Ovary (tissue), 3 donors: ENCODE results near the gene TBC1D14.

ENCODE experiments used
- POLR2A ChIP-seq: fragments of 450-650 bp; IDR thresholded peaks from one replicate; pipeline ENCODE4 v1.6.1; 2017; ENCODE audit warnings: antibody characterized with exemption, mild to moderate bottlenecking, moderate library complexity
- TF ChIP-seq, protein P1 (sequence below), 3 donors: fragments of 450-650 bp in 2 of 3; fragments of 200-600 bp in 1 of 3; IDR thresholded peaks; one replicate each; pipeline versions ENCODE4 v1.5.1 to v1.8.0; 2016 to 2022; ENCODE audit warnings: antibody characterized with exemption in 3 of 3, mild to moderate bottlenecking in 1 of 3
- donor health status: DM: no; HTN: no; CAD: no.

DNA sequence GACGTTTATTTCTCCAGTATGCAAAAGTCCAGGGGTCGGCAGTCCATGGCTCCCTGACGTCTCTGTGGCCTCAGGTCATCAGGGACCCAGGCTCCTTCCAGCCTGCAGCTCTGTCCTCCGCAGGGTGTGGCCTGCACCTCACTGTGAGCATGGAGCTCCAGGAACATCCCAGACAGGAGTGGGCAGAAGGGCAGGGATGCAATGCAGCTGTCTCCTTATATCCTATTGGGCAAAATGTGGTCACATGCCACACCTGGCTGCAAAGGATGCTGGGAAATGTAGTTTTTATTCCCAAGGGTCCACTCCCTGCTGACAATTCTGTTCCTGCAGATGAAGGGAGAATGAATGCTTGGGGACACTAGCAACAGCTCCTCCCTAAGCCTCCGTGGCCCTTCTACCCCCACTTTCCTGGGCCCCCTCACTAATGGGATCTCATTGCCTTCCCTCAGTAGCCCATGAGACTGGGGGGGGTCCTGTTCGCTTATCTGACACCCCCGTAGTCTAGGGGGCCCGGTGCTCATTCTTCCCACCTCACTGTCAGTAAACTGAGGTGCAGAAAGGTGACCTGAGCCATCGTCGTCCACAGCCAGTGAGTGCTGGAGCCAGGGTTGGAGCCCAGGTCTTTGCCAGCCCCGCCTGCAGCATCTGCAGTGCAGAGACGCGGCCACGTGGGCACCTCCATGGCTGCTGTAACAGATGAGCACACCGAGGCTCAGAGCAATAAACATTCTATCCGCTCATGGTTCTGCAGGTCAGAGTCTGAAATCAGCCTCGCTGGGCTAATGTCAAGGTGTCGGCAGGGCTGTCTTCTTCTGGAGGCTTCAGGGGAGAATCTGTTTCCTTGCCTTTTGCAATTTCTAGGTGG, 164.1 kb downstream of the TBC1D14 start:
- TF ChIP-seq, protein P1, sequence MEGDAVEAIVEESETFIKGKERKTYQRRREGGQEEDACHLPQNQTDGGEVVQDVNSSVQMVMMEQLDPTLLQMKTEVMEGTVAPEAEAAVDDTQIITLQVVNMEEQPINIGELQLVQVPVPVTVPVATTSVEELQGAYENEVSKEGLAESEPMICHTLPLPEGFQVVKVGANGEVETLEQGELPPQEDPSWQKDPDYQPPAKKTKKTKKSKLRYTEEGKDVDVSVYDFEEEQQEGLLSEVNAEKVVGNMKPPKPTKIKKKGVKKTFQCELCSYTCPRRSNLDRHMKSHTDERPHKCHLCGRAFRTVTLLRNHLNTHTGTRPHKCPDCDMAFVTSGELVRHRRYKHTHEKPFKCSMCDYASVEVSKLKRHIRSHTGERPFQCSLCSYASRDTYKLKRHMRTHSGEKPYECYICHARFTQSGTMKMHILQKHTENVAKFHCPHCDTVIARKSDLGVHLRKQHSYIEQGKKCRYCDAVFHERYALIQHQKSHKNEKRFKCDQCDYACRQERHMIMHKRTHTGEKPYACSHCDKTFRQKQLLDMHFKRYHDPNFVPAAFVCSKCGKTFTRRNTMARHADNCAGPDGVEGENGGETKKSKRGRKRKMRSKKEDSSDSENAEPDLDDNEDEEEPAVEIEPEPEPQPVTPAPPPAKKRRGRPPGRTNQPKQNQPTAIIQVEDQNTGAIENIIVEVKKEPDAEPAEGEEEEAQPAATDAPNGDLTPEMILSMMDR (IDR thresholded peaks at IDR 0.05), result no peak
- no peak for TF ChIP-seq POLR2A
